NK-92 (cell line): ENCODE data around the gene FOCAD.
A peak's percentile ranks its signal among the peaks of the same experiment; 100 is the strongest.
"Not testable (repeated sequence)": the region's sequence is repeated elsewhere in the genome, so short reads cannot be mapped to it uniquely, and the experiment has no call there.

Source experiments
- DNase-seq: peaks from one replicate; lab custom pipeline; 2025; ENCODE audit not compliant: unreplicated experiment; lab: John Stamatoyannopoulos, UW

Gene FOCAD

GRCh38 chr9:20684035-20684874 lies at the start of gene FOCAD:
FOCAD (plus strand) TSS chr9:20684259; CDS start chr9:20715354, 31,095 bp downstream.
- peak; percentile 42 for DNase-seq

DNA sequence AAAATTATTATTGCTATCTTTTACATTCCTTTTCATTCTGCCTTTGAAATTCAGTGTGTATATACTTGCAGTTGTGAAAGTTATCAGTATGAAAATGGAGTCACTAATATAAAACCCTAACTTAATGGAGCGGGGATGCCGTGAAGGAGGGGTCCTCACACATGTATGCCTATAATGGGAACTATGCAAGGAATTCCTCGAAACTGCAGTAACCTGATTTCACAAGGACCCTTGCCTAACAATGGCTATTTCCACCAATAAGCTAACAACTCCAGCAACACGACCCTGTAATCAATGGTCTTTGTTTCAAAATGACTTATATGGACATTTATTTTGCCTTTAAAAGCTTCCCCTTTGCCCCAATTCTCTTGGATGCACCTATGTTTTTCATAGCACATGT lies 49.2 kb upstream of the FOCAD start:
- no peak for DNase-seq

DNA sequence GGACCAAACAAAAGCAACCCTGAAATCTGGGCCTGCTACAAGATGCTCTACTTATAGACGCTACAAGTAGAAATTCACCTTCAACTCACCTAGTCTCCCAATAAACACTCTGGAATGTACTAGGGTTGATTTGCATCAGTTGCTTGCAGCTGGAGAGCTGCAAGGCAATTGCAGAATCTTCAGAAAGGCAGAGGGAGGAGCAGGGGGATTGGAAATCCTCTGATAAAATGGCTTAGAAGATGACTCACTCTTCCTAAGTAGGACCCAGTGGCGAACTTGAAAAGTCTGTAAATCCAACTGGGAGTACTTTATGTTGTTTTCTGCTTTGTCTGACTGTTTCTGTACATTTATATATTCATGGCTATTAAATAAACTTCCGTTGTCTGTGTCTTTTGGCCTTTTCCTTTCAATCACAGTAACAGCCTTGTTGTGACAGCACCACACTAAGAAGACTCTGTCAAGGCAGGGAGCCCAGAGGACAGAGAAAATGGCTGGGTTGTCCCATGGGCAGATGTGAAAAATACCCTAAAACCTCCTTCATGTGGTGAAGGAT lies 47.1 kb upstream of the FOCAD start:
- DNase-seq = no peak

DNA sequence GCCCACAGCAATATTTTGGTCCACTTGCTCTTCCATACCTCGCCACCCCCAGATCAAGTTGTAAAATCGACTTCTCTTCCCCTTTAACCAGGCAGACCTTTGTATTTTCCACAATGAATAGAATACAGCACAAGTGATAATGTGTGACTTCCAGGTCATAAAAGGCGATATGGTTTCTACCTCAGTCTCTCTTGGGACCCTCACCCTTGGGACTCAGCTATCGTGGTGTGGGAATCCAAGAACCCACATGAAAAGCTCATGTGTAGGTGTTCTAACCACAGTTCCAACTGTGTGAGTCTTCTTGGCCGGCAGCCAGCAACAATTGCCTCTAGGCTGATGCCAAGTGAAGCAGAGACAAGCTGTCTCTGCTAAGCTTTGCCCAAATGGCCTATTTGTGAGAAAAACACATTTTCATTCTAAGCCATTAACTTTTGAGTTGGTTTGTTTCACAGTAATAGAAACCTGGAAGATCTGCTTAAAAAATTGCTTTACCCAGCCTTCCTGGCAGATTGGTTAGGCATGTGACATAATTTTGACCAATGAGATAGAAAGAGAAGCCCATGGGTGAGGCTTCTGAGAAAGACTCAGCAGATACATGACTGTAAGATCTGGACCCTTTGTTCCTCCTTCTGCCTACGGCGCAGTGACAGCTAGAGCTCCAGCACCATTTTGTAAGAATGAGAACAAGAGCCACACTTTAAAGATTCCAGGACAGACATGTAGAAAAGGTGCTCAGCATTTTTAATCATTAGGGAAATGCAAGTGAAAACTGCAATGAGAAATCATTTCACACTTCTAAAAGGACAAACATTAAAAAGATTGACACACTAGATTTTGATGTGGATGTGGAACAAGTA lies 43.5 kb upstream of the FOCAD start:
- DNase-seq = no peak

GRCh38 chr9:20642045-20642444 lies 42.0 kb upstream of the FOCAD start:
- DNase-seq = no peak

- no peak for DNase-seq
Measured at GRCh38 chr9:20643660-20644059, 40.4 kb upstream of the FOCAD start.

GRCh38 chr9:20646656-20647055 lies 37.4 kb upstream of the FOCAD start:
- no peak for DNase-seq

DNA sequence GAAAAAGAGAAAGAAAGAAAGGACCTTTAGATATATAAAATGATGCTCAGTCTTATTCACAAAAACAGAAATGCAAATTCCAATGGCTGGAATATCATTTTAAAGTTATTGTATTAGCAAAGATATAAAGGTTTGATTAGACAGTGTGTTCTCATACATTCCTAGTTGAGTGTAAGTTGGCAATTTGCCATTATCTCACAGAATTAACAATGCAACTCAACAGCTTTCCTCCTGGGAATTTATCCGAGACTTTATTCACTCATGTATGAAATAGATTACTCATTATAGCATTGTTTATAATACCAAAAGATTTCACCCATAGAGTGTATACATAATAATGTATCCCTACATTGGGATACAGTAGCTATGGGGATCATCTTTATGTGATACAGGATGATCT lies 34.7 kb upstream of the FOCAD start:
- DNase-seq = no peak

DNA sequence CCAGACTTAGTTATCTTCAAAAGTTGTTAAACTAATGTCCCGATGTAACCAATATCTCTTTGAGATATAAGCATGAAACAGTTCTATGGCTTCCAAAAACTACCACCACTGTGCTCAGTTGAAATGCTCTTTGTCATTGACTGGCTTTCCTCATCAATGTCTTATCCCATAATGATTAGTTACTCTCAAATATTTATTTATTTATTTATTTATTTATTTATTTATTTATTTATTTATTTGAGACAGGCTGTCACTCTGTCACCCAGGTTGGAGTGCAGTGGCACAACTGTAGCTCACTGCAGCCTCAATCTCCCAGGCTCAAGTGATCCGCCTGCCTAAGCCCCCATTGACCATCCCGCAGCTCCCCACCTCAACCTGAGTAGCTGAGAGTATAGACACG lies 33.7 kb upstream of the FOCAD start:
- no peak for DNase-seq

- no peak for DNase-seq
Measured at GRCh38 chr9:20650750-20651299, 33.2 kb upstream of the FOCAD start.

- DNase-seq = no peak
Measured at GRCh38 chr9:20651939-20652338, 32.1 kb upstream of the FOCAD start.

GRCh38 chr9:20658246-20658667 lies 25.8 kb upstream of the FOCAD start:
- not testable (repeated sequence) for DNase-seq

- DNase-seq = no peak
Measured at GRCh38 chr9:20658677-20659473, 25.2 kb upstream of the FOCAD start.

DNA sequence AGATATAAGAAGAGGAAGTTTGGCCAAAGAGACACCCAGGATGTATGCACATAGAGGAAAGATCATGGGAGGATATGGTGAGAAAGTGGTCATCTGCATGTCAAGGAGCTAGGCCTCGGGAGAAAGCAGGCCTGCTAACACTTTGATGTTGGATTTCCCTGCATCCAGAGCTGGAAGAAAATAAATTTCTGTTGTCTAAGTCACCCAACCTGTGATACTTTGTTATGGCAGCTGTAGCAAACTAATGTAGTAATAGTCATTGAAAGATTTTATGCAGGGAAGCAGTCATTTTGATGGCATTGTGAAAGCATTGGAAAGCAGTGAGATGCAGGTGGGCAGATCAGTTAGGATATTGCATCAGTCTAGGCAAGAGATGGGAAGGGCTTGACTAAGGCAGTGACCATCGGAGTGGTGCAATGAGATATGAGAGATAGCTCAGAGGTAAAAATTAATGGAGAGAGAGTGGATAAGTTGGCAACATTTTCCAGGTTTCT lies 24.5 kb upstream of the FOCAD start:
- DNase-seq = no peak

DNA sequence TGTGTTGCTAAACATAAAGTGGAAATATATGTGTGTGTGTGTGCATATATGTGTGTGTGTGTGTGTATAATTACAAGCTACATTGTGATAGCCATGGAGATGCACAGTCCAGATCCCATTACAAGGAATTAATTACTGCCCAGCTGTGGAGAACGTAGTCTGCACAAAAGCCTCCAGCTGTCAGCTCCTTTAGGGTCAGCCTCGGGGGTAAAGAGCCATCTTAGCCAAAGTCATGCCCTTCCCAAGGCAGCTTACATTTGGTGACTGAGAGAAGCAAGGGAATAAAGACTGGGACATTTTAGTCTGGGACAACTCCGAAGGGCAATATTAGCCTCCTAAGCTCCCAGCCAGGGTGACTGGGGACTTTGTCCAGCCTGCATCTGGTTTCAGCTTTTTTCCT lies 21.9 kb upstream of the FOCAD start:
- no peak for DNase-seq

GRCh38 chr9:20663133-20663532 lies 20.9 kb upstream of the FOCAD start:
- no peak for DNase-seq

- no peak for DNase-seq
Measured at GRCh38 chr9:20664501-20664900, 19.6 kb upstream of the FOCAD start.

DNA sequence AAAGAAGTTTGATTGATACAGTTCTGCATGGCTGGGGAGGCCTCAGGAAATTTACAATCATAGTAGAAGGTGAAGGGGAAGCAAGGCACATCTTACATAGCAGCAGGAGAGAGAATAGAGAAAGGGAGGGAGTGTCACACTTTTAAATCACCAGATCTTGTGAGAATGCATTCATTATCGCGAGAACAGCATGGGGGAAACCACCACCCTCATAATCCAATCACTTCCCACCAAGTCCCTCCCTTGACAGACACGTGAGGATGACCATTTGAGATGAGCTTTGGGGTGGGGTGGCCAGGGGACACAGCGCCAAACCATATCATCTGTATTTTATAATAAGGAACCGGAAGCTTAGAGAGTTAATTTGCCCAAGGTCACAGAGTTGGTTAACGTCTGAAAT lies 13.7 kb upstream of the FOCAD start:
- no peak for DNase-seq

GRCh38 chr9:20671635-20672034 lies 12.4 kb upstream of the FOCAD start:
- no peak for DNase-seq

DNA sequence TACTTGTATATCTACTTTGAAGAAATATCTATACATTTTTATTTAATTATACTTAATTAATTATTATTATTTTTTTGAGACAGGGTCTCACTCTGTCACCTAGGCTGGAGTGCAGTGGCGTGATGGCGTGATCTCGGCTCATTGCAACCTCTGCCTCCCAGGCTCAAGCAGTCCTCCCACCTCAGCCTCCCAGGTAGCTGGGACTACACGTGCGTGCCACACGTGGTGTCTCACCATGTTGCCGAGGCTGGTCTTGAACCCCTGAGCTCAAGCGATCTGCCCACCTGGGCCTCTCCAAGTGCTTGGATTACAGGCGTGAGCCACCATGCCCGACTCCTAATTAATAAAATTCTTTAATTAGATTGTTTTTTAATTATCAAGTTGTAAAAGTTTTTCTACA lies 10.5 kb upstream of the FOCAD start:
- not testable (repeated sequence) for DNase-seq
